Colonic mucosa (tissue), 4 donors: ENCODE data around the gene CNTN2. TPM values are rescaled to one million over a fixed set of nuclear protein-coding genes. Genes with fewer than 3 reads are reported as not detected.

Experiments
- DNase-seq: peaks from one replicate; pipeline ENCODE4 v3.0.0-alpha.2; 2020
- H3K27ac ChIP-seq: fragments of 200-600 bp; one replicate; pipeline ENCODE4 v1.8.0; 2021
- H3K27me3 ChIP-seq: fragments of 200-600 bp; one replicate; pipeline ENCODE4 v1.8.0; 2021
- H3K36me3 ChIP-seq: fragments of 200-600 bp; one replicate; pipeline ENCODE4 v1.8.0; 2021
- H3K4me1 ChIP-seq: fragments of 200-600 bp; one replicate; pipeline ENCODE4 v1.8.0; 2021; ENCODE audit warnings: mild to moderate bottlenecking
- H3K4me3 ChIP-seq: fragments of 200-600 bp; one replicate; pipeline ENCODE4 v1.8.0; 2021
- H3K9ac ChIP-seq, 2 donors: one replicate each; pipeline ENCODE4 v1.7.0; 2013; ENCODE audit warnings: control low read depth in 2 of 2, low read depth in 2 of 2, low read length in 2 of 2
- H3K9me3 ChIP-seq: fragments of 200-600 bp; one replicate; pipeline ENCODE4 v1.8.0; 2021
- intact Hi-C: fragments of 100-400 bp; cut with DNase I; formaldehyde crosslinking; loops from one replicate; pipeline ENCODE4 v1.14.1; 2022
- total RNA-seq, 2 donors: library from RNA; stranded (reverse); fragmentation: NEBNext Ultra II Directional in 1 of 2; extraction: Animal tissue kit (Norgen Biotek cat#: 25700) in 1 of 2; gene quantifications; one replicate each; pipeline ENCODE4 v1.2.1, GENCODE V29; 2021
- TF ChIP-seq, protein P1 (sequence below): fragments of 200-600 bp; IDR thresholded peaks from one replicate; pipeline ENCODE4 v1.8.0; 2022; ENCODE audit warnings: antibody characterized with exemption, mild to moderate bottlenecking
- donor health status: healthy.
- donor health status: DM: no; HTN: no; CAD: no.
- donor health status: DM: no; HTN: no; CAD: no.

CNTN2 gene
- total RNA-seq, 2 donors from 2014 or later, result 0.20 to 1.4 TPM

DNA sequence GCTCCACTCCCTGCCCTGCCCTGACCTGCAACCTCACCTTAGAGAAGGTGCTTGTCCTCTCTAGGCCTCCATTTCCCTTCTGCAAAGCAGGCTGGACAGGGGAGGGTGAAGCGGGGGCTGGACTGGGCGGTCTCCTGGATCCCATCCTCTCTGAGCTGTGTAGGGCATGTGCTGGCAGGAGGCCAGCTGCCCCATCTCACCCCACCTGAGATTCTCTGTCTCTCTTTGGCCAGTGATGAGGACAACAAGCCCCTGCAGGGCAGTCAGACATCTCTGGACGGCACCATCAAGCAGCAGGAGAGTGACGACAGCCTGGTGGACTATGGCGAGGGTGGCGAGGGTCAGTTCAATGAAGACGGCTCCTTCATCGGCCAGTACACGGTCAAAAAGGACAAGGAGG, 26.9 kb upstream of the CNTN2 start:
- Histone ChIP-seq H3K9me3 (no peaks in the 10 kb centered on the region), H3K9ac (no peak overlapping the region), H3K27ac (no peak overlapping the region), H3K4me3 (no peak overlapping the region), H3K4me1 (no peaks in the 10 kb centered on the region), H3K36me3 (no peaks in the 10 kb centered on the region), H3K27me3 (no peaks in the 10 kb centered on the region)
- DNase-seq, result no peak
- TF ChIP-seq, protein P1, sequence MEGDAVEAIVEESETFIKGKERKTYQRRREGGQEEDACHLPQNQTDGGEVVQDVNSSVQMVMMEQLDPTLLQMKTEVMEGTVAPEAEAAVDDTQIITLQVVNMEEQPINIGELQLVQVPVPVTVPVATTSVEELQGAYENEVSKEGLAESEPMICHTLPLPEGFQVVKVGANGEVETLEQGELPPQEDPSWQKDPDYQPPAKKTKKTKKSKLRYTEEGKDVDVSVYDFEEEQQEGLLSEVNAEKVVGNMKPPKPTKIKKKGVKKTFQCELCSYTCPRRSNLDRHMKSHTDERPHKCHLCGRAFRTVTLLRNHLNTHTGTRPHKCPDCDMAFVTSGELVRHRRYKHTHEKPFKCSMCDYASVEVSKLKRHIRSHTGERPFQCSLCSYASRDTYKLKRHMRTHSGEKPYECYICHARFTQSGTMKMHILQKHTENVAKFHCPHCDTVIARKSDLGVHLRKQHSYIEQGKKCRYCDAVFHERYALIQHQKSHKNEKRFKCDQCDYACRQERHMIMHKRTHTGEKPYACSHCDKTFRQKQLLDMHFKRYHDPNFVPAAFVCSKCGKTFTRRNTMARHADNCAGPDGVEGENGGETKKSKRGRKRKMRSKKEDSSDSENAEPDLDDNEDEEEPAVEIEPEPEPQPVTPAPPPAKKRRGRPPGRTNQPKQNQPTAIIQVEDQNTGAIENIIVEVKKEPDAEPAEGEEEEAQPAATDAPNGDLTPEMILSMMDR, result no peak
- intact Hi-C loops, result no loop called here

DNA sequence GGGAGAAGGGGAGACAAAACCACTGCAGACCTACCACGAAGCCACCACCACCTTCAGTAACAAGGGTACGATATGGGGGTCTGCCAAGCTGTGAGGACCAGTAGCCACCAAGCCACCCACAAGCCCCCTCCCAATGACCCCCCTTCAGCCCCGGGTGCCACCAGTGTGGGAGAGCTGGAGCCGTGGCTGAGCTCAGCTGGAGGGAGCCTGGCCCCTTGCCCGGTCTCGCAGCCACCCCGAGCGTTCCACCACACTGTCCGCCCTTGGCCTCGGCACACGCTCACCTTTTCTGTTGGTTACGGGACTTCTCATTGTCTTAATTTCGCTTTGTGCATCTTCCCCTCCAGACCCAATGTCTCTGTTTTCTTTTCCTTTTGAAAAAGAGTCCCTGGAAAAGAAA, 26.4 kb upstream of the CNTN2 start:
- no peak for DNase-seq
- TF ChIP-seq, protein P1, result no peak
- H3K9ac ChIP-seq, result no peak overlapping the region
- intact Hi-C loops, result no loop called here
- no peaks in the 10 kb centered on the region for H3K4me1 ChIP-seq
- H3K27ac ChIP-seq, result no peak overlapping the region
- H3K27me3 ChIP-seq, result no peaks in the 10 kb centered on the region
- H3K36me3 ChIP-seq, result no peaks in the 10 kb centered on the region
- H3K9me3 ChIP-seq, result no peaks in the 10 kb centered on the region
- no peak overlapping the region for H3K4me3 ChIP-seq

DNA sequence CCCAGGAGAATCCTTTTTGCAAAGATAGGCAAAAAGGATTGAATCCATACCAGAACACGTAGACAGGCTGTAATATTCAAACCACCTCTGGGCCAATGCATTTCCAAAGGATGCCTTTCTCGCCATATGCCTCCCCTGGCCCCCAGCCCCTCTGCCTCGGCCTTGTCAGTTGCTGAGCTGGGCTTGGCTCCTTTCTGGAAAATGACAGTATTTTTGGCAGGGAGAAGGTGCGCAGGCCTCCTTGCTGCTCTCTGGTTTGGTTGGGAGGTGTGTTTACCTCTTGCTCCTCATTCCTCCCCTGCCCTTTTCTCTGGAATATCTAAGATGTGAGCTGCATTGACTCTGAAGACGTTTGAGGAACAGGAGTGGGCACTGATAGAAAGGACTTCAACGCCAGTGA, 26.0 kb upstream of the CNTN2 start:
- H3K9ac ChIP-seq, result no peak overlapping the region
- H3K4me1 ChIP-seq, result no peaks in the 10 kb centered on the region
- TF ChIP-seq, protein P1, result no peak
- H3K27ac ChIP-seq, result no peak overlapping the region
- no peaks in the 10 kb centered on the region for H3K9me3 ChIP-seq
- no peaks in the 10 kb centered on the region for H3K36me3 ChIP-seq
- no peaks in the 10 kb centered on the region for H3K27me3 ChIP-seq
- DNase-seq, result no peak
- H3K4me3 ChIP-seq, result no peak overlapping the region
- intact Hi-C loops, result no loop called here

DNA sequence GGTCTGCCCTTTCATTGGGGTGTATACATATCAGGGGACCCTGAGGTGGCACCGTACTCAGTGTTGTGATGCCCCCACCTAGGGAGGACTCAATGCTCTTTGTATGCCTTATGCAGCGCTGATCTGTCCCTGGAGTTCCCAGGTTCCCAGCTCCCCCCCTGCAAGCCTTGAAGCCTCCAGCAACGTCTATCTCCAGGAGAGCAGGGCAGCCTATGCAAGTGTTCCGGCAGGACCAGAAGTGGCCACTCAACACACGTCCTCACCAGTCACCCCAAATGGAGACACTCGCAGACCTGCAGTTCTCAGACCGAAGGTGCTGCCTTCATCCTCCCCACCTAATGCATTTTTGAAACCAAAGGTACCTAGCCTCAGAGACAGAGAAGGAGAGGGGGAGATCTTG, 25.2 kb upstream of the CNTN2 start:
- intact Hi-C loops, result no loop called here
- Histone ChIP-seq H3K4me3 (no peak overlapping the region), H3K27ac (no peak overlapping the region), H3K9ac (no peak overlapping the region), H3K36me3 (no peaks in the 10 kb centered on the region), H3K27me3 (no peaks in the 10 kb centered on the region), H3K4me1 (no peaks in the 10 kb centered on the region), H3K9me3 (no peaks in the 10 kb centered on the region)
- TF ChIP-seq, protein P1, result no peak
- DNase-seq, result no peak

DNA sequence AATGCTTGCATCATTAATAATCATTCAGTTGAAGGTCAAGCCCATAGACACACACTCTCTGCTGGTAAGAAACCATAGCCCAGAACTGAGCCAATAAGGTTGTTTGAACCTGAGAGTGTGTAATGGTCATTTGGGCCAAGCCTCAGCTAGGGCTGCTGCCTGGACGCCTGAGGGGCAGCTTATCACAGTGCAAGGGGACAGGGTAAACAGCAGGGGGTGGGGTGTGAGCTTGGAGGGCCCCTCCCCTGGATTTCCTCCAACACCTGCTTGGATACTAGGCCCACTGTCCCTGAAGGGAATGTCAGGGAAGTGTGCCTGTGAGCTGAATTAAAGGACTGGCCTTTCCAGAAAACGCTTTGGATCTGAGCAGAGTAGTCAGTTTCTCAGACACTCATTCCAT, 24.6 kb upstream of the CNTN2 start:
- no peaks in the 10 kb centered on the region for H3K9me3 ChIP-seq
- H3K4me1 ChIP-seq, result no peaks in the 10 kb centered on the region
- intact Hi-C loops, result no loop called here
- no peak for DNase-seq
- H3K27me3 ChIP-seq, result no peaks in the 10 kb centered on the region
- no peaks in the 10 kb centered on the region for H3K36me3 ChIP-seq
- TF ChIP-seq, protein P1, result no peak
- H3K4me3 ChIP-seq, result no peak overlapping the region
- no peak overlapping the region for H3K27ac ChIP-seq
- no peak overlapping the region for H3K9ac ChIP-seq

DNA sequence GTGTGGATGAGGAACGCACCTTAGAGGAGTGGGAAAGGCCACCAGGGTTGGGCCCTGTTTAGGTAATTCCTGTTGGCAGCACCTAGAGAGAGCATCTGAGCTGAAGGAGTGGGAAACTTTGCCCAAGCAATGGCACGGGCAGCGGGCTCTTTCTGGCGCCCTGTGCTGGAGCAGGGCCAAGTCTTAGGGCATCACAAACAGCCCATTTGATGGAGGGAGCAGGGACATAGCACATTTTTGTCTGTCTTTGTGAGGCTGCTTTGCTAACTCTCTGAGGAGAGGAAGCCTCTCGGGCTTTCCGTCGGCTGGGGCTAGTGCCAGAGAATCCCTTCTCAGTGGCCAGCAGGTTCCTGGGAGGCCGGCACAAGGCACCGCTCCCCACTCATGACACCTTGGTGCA, 22.5 kb upstream of the CNTN2 start:
- Histone ChIP-seq H3K4me3 (no peak overlapping the region), H3K27me3 (no peaks in the 10 kb centered on the region), H3K36me3 (no peaks in the 10 kb centered on the region), H3K4me1 (no peaks in the 10 kb centered on the region), H3K9me3 (no peaks in the 10 kb centered on the region), H3K27ac (no peak overlapping the region), H3K9ac (no peak overlapping the region)
- TF ChIP-seq, protein P1, result no peak
- DNase-seq, result no peak
- intact Hi-C loops, result no loop called here
